CD4-positive, alpha-beta T cell (primary cell): ENCODE results near the gene NDRG4. TPM values are rescaled to one million over a fixed set of nuclear protein-coding genes. Genes with fewer than 3 reads are reported as not detected.

Source experiments
- ATAC-seq: fragments of 200-7000 bp; cut with Tn5 transposase; one replicate; pipeline ENCODE4 v1.10.0; 2022; ENCODE audit warnings: mild to moderate bottlenecking; ENCODE audit not compliant: poor library complexity
- CTCF ChIA-PET: fragments of 350-600 bp; sonication (Branson Sonifier 250); formaldehyde crosslinking; loops from one replicate; lab custom pipeline; 2021; ENCODE audit warnings: antibody characterized with exemption, inconsistent platforms; lab: Charles Lee
- POLR2A ChIA-PET: fragments of 350-600 bp; sonication (Branson Sonifier 250); formaldehyde crosslinking; loops from one replicate; lab custom pipeline; 2021; ENCODE audit warnings: antibody characterized with exemption, inconsistent platforms; lab: Charles Lee
- DNase-seq, 14 experiments: peaks; one replicate each; pipeline ENCODE4 v3.0.0-alpha.2; 2013 to 2020; ENCODE audit warnings: mixed read lengths in 2 of 14
- H3K27ac ChIP-seq, 2 donors: one replicate each; pipeline versions ENCODE4 v1.5.1 to v1.7.0; 2013; ENCODE audit warnings: low read length in 2 of 2, low read depth in 1 of 2, mild to moderate bottlenecking in 1 of 2
- H3K27me3 ChIP-seq, 2 experiments: 1 replicate in 1 of 2; 2 replicates in 1 of 2; pipeline versions ENCODE4 v1.6.1 to v1.7.0; 2013; ENCODE audit warnings: low read length in 2 of 2, control low read depth in 1 of 2, mild to moderate bottlenecking in 1 of 2, moderate library complexity in 1 of 2; ENCODE audit not compliant: insufficient read depth in 2 of 2, control insufficient read depth in 1 of 2
- H3K36me3 ChIP-seq: one replicate; pipeline ENCODE4 v1.6.1; 2013; ENCODE audit warnings: low read length, control low read depth; ENCODE audit not compliant: insufficient read depth
- H3K4me1 ChIP-seq: one replicate; pipeline ENCODE4 v1.6.1; 2013; ENCODE audit warnings: low read length, control low read depth; ENCODE audit not compliant: insufficient read depth
- H3K4me3 ChIP-seq: one replicate; pipeline ENCODE4 v1.5.1; 2013; ENCODE audit warnings: mild to moderate bottlenecking, low read length, moderate library complexity
- H3K9me3 ChIP-seq, 2 experiments: 1 replicate in 1 of 2; 2 replicates in 1 of 2; pipeline versions ENCODE4 v1.6.1 to v1.7.0; 2013; ENCODE audit warnings: low read length in 2 of 2, mild to moderate bottlenecking in 2 of 2, control low read depth in 1 of 2, moderate library complexity in 1 of 2; ENCODE audit not compliant: control insufficient read depth in 1 of 2, insufficient read depth in 1 of 2
- H3K27ac Mint-ChIP-seq: one replicate; pipeline ENCODE4 v1.8.0; 2020; ENCODE audit warnings: mixed read lengths
- H3K27me3 Mint-ChIP-seq: one replicate; pipeline ENCODE4 v1.8.0; 2021; ENCODE audit warnings: mixed read lengths
- H3K36me3 Mint-ChIP-seq: one replicate; pipeline ENCODE4 v1.8.0; 2021; ENCODE audit warnings: low read depth, mixed read lengths
- H3K4me1 Mint-ChIP-seq: one replicate; pipeline ENCODE4 v1.8.0; 2021; ENCODE audit warnings: low read depth, mixed read lengths
- H3K4me3 Mint-ChIP-seq: one replicate; pipeline ENCODE4 v1.8.0; 2020; ENCODE audit warnings: mild to moderate bottlenecking, mixed read lengths
- H3K9me3 Mint-ChIP-seq: one replicate; pipeline ENCODE4 v1.8.0; 2020; ENCODE audit warnings: mixed read lengths
- CTCF ChIP-seq: fragments of 200-600 bp; IDR thresholded peaks from one replicate; pipeline ENCODE4 v1.8.0; 2022; ENCODE audit warnings: antibody characterized with exemption, mild to moderate bottlenecking
- intact Hi-C, 2 experiments: fragments of 100-400 bp; cut with DNase I in 1 of 2; cut with micrococcal nuclease in 1 of 2; formaldehyde crosslinking; loops; one replicate each; pipeline versions ENCODE4 v1.15.1 to v1.9.0; 2023 to 2025; cut with DNase I, micrococcal nuclease
- total RNA-seq, 174 experiments: library from RNA in 2 of 174; stranded (reverse) in 2 of 174; gene quantifications; one replicate each; pipeline ENCODE4 v1.2.3 and lab custom pipeline; 2021 to 2026

NDRG4 gene
- total RNA-seq, 2 experiments from 2014 or later: 2.8 to 3.2 TPM

DNA sequence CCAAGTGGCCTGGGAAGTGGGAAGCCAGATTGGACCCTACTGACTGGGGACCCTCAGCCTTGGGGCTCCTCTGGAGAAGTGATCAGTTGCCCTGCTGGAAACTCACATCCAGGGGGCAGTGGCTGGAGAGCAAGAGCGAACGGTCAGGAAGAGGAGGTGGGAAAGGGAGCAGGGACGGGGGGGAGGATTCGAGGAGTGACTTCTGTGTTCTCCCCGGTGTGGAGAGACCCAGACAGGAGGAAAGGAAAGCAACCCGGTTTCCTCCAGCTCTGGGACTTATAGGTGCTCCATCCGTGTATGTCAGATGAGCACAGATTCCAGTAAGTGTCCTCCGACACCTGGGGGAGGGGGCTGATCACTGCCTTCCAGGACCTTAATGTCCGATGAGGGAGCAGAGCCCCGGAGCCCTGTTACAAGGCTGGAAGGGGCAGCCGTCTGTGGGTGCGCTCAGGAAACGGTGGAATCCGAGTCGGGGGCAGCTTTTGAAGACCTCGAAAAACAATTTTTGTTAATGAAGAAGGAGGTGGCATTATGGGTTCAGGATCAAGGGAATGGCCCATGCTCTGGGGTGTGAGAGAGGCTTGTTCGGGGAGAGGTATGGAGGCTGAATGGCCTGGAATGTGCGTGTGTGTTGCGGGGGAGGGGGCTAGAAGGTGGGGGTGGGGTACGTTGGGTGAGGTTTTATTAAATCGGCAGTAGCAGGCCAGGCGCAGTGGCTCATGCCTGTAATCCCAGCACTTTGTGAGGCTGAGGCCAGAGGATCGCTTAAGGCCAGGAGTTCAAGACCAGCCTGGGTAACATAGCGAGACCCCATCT, 34.8 kb upstream of the NDRG4 start:
- DNase-seq (no peak), ATAC-seq (no peak)
- no peak for TF ChIP-seq CTCF
- no peaks in the 10 kb centered on the region for H3K36me3 Mint-ChIP-seq
- no peaks in the 10 kb centered on the region for H3K4me1 Mint-ChIP-seq
- Histone ChIP-seq H3K4me3 (no peak overlapping the region), H3K9me3 (peaks cover 0 to 24% of the 10 kb centered on the region in 2 experiments), H3K27ac (no peak overlapping the region), H3K27me3 (peaks cover 53 to 63% of the 10 kb centered on the region in 2 experiments), H3K36me3 (no peaks in the 10 kb centered on the region), H3K4me1 (peaks cover 13% of the 10 kb centered on the region)
- intact Hi-C loops: no loop called here
- CTCF ChIA-PET: interaction anchor here (1.1 to 1.2 kb wide), 2 partner anchors 22 to 128 kb away, joined by 3 read pairs; no protein-coding TSS in a partner anchor
- peak overlapping the region; percentile 72 for H3K4me3 Mint-ChIP-seq
- H3K9me3 Mint-ChIP-seq: no peaks in the 10 kb centered on the region
- POLR2A ChIA-PET: no interaction called here
- peaks cover 72% of the 10 kb centered on the region for H3K27me3 Mint-ChIP-seq
- H3K27ac Mint-ChIP-seq: no peak overlapping the region

DNA sequence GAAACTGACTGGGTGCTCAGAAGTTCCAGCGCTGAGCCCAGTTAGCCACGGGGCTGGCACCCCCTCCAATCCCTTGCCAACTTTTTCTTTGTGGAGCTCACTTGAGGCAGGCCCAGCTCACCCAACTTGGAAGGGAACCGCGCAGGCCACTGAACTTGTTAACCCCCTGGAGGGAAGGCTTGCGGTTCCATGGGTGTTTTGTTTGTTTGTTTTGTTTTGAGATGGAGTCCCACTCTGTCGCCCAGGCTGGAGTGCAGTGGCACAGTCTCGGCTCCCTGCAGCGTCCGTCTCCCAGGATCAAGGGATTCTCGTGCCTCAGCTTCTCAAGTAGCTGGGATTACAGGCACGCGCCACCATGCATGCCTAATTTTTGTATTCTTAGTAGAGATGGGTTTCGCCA, 34.1 kb upstream of the NDRG4 start:
- TF ChIP-seq CTCF: no peak
- Mint-ChIP-seq H3K36me3 (no peaks in the 10 kb centered on the region), H3K4me1 (no peaks in the 10 kb centered on the region), H3K9me3 (no peaks in the 10 kb centered on the region), H3K27ac (no peak overlapping the region), H3K27me3 (peaks cover 73% of the 10 kb centered on the region), H3K4me3 (no peak overlapping the region)
- peaks cover 53 to 63% of the 10 kb centered on the region in 2 experiments for H3K27me3 ChIP-seq
- H3K27ac ChIP-seq: no peak overlapping the region
- H3K9me3 ChIP-seq: peaks cover 0 to 24% of the 10 kb centered on the region in 2 experiments
- intact Hi-C loops: no loop called here
- POLR2A ChIA-PET: no interaction called here
- CTCF ChIA-PET: interaction anchor here (1.1 kb wide), 1 partner anchor 129 kb away, joined by 3 read pairs; no protein-coding TSS in a partner anchor
- no peak for ATAC-seq
- H3K36me3 ChIP-seq: no peaks in the 10 kb centered on the region
- no peak overlapping the region for H3K4me3 ChIP-seq
- peaks cover 13% of the 10 kb centered on the region for H3K4me1 ChIP-seq
- DNase-seq: no peak

DNA sequence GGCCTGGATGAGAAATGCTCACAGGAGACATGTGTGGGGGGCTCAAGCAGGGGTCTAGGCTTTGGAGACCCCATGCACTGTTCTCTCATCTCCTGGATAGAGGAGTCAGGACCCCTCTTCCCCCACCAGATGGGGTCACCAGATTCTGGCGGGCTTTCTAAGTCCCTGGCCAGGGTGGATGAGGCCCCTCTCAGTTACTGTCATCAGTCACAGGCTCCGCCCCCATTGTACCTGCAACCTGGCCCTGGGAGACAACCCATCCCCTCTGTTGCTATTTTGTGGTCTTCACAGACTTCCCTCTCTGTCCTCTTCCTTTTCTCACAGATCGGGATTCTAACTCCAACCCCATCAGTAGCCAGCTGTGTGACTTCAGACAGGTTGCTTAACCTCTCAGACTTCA, 33.5 kb upstream of the NDRG4 start:
- H3K27ac Mint-ChIP-seq: no peak overlapping the region
- ATAC-seq (no peak), DNase-seq (no peak)
- CTCF ChIA-PET: no interaction called here
- POLR2A ChIA-PET: no interaction called here
- peaks cover 69% of the 10 kb centered on the region for H3K27me3 Mint-ChIP-seq
- intact Hi-C loops: no loop called here
- no peaks in the 10 kb centered on the region for H3K4me1 Mint-ChIP-seq
- H3K36me3 Mint-ChIP-seq: no peaks in the 10 kb centered on the region
- H3K4me1 ChIP-seq: peaks cover 13% of the 10 kb centered on the region
- H3K4me3 ChIP-seq: no peak overlapping the region
- H3K9me3 ChIP-seq: peaks cover 0 to 24% of the 10 kb centered on the region in 2 experiments
- H3K4me3 Mint-ChIP-seq: no peak overlapping the region
- H3K9me3 Mint-ChIP-seq: no peaks in the 10 kb centered on the region
- H3K27me3 ChIP-seq: peaks cover 53 to 61% of the 10 kb centered on the region in 2 experiments
- no peak for TF ChIP-seq CTCF
- no peak overlapping the region for H3K27ac ChIP-seq
- H3K36me3 ChIP-seq: no peaks in the 10 kb centered on the region
